GM12878 (cell line): Measurements from ENCODE around the gene ULBP1. TPM values are rescaled to one million over a fixed set of nuclear protein-coding genes. Genes with fewer than 3 reads are reported as not detected.

Source experiments
- BACH1 ChIP-seq: fragments of 450-650 bp; IDR thresholded peaks from 2 replicates; pipeline ENCODE4 v1.6.1; 2017; ENCODE audit warnings: mild to moderate bottlenecking, borderline replicate concordance
- BCL11A ChIP-seq: IDR thresholded peaks from 2 replicates; pipeline ENCODE4 v1.6.1; 2011; ENCODE audit warnings: low read depth, low read length
- BCLAF1 ChIP-seq: fragments of 450-650 bp; IDR thresholded peaks from 2 replicates; pipeline ENCODE4 v1.6.1; 2017; ENCODE audit warnings: antibody characterized with exemption, mild to moderate bottlenecking, moderate library complexity
- BMI1 ChIP-seq: fragments of 450-650 bp; IDR thresholded peaks from 2 replicates; pipeline ENCODE4 v1.6.1; 2016; ENCODE audit warnings: mild to moderate bottlenecking, moderate library complexity, borderline replicate concordance
- EED ChIP-seq: sonication (generic); IDR thresholded peaks from 2 replicates; pipeline ENCODE4 v1.6.1; 2016; ENCODE audit warnings: antibody characterized with exemption, low read depth
- EP300 ChIP-seq, 2 experiments: fragments of 150-350 bp in 1 of 2; IDR thresholded peaks; 2 replicates each; pipeline ENCODE4 v1.6.1; 2011 to 2012; ENCODE audit warnings: low read depth in 2 of 2, low read length in 2 of 2, borderline replicate concordance in 1 of 2, improper control_type of control experiment in 1 of 2, inconsistent platforms in 1 of 2; ENCODE audit not compliant: control insufficient read depth in 1 of 2
- FOXM1 ChIP-seq: IDR thresholded peaks from 2 replicates; pipeline ENCODE4 v1.6.1; 2012; ENCODE audit warnings: low read depth, mild to moderate bottlenecking, inconsistent platforms, low read length, moderate library complexity
- HCFC1 ChIP-seq: fragments of 150-350 bp; IDR thresholded peaks from 2 replicates; pipeline ENCODE4 v1.6.1; 2014; ENCODE audit warnings: low read length
- IRF3 ChIP-seq: fragments of 450-650 bp; IDR thresholded peaks from 2 replicates; pipeline ENCODE4 v1.6.1; 2014; ENCODE audit warnings: mild to moderate bottlenecking
- JUNB ChIP-seq: IDR thresholded peaks from 2 replicates; pipeline ENCODE4 v1.6.1; 2016; ENCODE audit warnings: antibody characterized with exemption, mild to moderate bottlenecking
- NBN ChIP-seq: fragments of 450-650 bp; IDR thresholded peaks from 2 replicates; pipeline ENCODE4 v1.6.1; 2016
- NFIC ChIP-seq: IDR thresholded peaks from 2 replicates; pipeline ENCODE4 v1.6.1; 2012; ENCODE audit warnings: low read depth, mild to moderate bottlenecking, inconsistent platforms, low read length, moderate library complexity
- NRF1 ChIP-seq: conservative IDR thresholded peaks from 2 replicates; pipeline ENCODE4 v1.6.1; 2011; ENCODE audit warnings: mild to moderate bottlenecking, low read depth, low read length, improper control_type of control experiment
- PAX5 ChIP-seq: IDR thresholded peaks from 2 replicates; pipeline ENCODE4 v1.6.1; 2011; ENCODE audit warnings: low read depth, low read length, borderline replicate concordance
- SMAD1 ChIP-seq: fragments of 450-650 bp; IDR thresholded peaks from 2 replicates; pipeline ENCODE4 v1.6.1; 2018; ENCODE audit warnings: mild to moderate bottlenecking, low read depth; ENCODE audit not compliant: partially characterized antibody
- SMARCA5 ChIP-seq: fragments of 450-650 bp; IDR thresholded peaks from 2 replicates; pipeline ENCODE4 v1.6.1; 2017; ENCODE audit warnings: mild to moderate bottlenecking
- SP1 ChIP-seq: IDR thresholded peaks from one replicate; pipeline ENCODE4 v1.6.1; 2011; ENCODE audit warnings: low read depth, low read length
- SRF ChIP-seq, 2 experiments: IDR thresholded peaks; 2 replicates each; pipeline ENCODE4 v1.6.1; 2011; ENCODE audit warnings: low read depth in 2 of 2, low read length in 2 of 2, mild to moderate bottlenecking in 1 of 2, moderate library complexity in 1 of 2
- TAF1 ChIP-seq: IDR thresholded peaks from 2 replicates; pipeline ENCODE4 v1.6.1; 2011; ENCODE audit warnings: mild to moderate bottlenecking, low read depth, low read length, borderline replicate concordance
- USF2 ChIP-seq: IDR thresholded peaks from 2 replicates; pipeline ENCODE4 v1.6.1; 2011; ENCODE audit warnings: low read depth, low read length, improper control_type of control experiment, borderline replicate concordance
- ZNF24 ChIP-seq: fragments of 450-650 bp; IDR thresholded peaks from 2 replicates; pipeline ENCODE4 v1.6.1; 2017; ENCODE audit warnings: antibody characterized with exemption, mild to moderate bottlenecking
- polyA plus RNA-seq, 11 experiments: library from polyadenylated mRNA; depleted of rRNA in 4 of 11; unstranded in 6 of 11; stranded (reverse) in 5 of 11; fragments of >200 nt; fragmentation: Nextera tagmentation in 4 of 11; fragmentation: Illumina TruSeq in 1 of 11; extraction: Ambion mirVana in 4 of 11; extraction: Trizol in 1 of 11; gene quantifications; 1 replicate in 1 of 11; 2 replicates in 10 of 11; pipeline versions ENCODE4 v1.2.1 to v1.2.3, GENCODE V29; 2011 to 2016; ENCODE audit warnings: inconsistent platforms in 2 of 11, missing spikeins in 2 of 11, low read depth in 1 of 11
- total RNA-seq, 4 experiments: library from RNA; depleted of rRNA in 3 of 4; stranded (reverse); fragments of >200 nt in 3 of 4; fragmentation: Illumina TruSeq in 1 of 4; extraction: Trizol in 1 of 4; gene quantifications; 2 replicates each; pipeline versions ENCODE4 v1.2.1 to v1.2.3, GENCODE V29; 2013 to 2021
- TF ChIP-seq, protein P1 (sequence below): IDR thresholded peaks from 2 replicates; pipeline ENCODE4 v1.6.1; 2011; ENCODE audit warnings: mild to moderate bottlenecking, low read depth, low read length, moderate library complexity; ENCODE audit not compliant: insufficient replicate concordance

ULBP1 gene
- total and polyA plus RNA-seq, 10 of the 15 experiments (the other 5 are each of a cell fraction or from before 2014, with no cell fraction given), result 0.02 to 0.12 (median 0.04) TPM; not detected in 7

- TF ChIP-seq EP300 (IDR thresholded peaks at IDR 0.05; ENCODE audit: borderline replicate concordance in 1 of 2, control insufficient read depth in 1 of 2, low read depth in 2 of 2, low read length in 2 of 2) (peak in 1 of 2 experiments; percentile 8; a peak in 1 of 4 replicates), SP1 (peak; percentile 9), FOXM1 (no peak), BCLAF1 (no peak), USF2 (peak; percentile 81), TAF1 (no peak), EED (no peak; the same call in 1 of the 2 replicates), BCL11A (no peak), PAX5 (peak; percentile 27; the same call in 1 of the 2 replicates), SMARCA5 (no peak; the same call in 1 of the 2 replicates), NFIC (0 out of 2 replicates have a peak, but pooled peaks have one; percentile 49), ZNF24 (no peak), BMI1 (no peak), NRF1 (no peak), BACH1 (no peak), SMAD1 (no peak), HCFC1 (no peak), SRF (IDR thresholded peaks at IDR 0.05; ENCODE audit: low read depth in 2 of 2, low read length in 2 of 2) (peak; percentile 98 to 99), JUNB (no peak), NBN (no peak), IRF3 (no peak)
- TF ChIP-seq, protein P1, sequence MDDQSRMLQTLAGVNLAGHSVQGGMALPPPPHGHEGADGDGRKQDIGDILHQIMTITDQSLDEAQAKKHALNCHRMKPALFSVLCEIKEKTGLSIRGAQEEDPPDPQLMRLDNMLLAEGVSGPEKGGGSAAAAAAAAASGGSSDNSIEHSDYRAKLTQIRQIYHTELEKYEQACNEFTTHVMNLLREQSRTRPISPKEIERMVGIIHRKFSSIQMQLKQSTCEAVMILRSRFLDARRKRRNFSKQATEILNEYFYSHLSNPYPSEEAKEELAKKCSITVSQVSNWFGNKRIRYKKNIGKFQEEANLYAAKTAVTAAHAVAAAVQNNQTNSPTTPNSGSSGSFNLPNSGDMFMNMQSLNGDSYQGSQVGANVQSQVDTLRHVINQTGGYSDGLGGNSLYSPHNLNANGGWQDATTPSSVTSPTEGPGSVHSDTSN, result no peak
These were observed 41.3 kb downstream of the ULBP1 start (continued) for GRCh38 chr6:150004783-150005717.
